ENCODE data around the gene B3GAT2.

B3GAT2 gene

DNA sequence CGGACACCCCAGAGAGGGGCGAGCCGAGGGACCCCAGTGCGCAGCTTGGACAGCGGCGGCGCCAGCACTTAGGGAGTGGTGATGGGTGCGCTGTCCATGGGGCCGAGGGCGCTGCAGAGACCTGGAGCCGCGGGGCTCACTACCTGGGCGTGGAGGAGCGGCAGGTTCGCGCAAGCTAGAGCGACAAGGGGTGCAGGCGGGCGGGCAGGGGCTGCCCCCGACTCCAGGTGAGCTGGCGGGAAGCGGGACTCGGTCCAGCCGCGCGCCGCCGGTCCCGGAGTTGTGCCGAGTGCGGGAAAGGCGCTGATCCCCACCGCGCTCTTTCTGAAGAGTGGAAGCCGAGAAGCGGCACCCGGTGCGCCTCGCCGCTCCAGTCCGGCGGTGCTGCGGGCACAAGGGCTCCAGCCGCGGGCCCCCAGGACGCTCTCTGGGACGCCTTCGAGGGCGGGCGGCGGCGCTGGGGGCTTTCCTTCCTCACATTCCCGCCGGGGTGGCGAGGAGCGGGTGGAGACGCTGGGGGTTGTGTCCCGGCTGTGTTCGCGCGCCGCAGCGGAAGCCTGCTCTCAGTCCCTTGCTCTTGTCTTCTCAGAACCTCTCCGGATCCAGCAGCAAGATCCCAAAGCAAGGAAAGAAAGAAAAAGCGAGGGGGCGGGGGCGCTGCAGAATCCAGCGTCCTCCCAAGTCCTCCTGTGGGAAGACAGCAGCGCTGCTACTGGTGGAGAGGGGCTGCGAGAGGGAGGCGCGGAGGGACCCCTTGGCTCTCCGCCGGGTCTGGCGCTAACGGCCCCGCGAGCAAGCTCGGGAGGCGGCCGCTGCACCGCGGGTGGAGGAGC, at the start of gene B3GAT2:
B3GAT2 (minus strand) TSS at position 610 of the 833 bp plus-strand sequence. CDS start 631 bp downstream, outside the sequence.
- no peak for DNase-seq (ENCODE audit: extremely low read depth, low read depth)
- TF ChIP-seq, protein P1, sequence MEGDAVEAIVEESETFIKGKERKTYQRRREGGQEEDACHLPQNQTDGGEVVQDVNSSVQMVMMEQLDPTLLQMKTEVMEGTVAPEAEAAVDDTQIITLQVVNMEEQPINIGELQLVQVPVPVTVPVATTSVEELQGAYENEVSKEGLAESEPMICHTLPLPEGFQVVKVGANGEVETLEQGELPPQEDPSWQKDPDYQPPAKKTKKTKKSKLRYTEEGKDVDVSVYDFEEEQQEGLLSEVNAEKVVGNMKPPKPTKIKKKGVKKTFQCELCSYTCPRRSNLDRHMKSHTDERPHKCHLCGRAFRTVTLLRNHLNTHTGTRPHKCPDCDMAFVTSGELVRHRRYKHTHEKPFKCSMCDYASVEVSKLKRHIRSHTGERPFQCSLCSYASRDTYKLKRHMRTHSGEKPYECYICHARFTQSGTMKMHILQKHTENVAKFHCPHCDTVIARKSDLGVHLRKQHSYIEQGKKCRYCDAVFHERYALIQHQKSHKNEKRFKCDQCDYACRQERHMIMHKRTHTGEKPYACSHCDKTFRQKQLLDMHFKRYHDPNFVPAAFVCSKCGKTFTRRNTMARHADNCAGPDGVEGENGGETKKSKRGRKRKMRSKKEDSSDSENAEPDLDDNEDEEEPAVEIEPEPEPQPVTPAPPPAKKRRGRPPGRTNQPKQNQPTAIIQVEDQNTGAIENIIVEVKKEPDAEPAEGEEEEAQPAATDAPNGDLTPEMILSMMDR (IDR thresholded peaks at IDR 0.05; ENCODE audit: low read depth, low read length, missing control alignments), result no peak
- peak within 1 kb of the TSS; percentile 35 for H3K4me3 ChIP-seq (replicated peaks; ENCODE audit: low read depth, low read length)

GRCh38 chr6:70998148-70998547, 41.3 kb upstream of the B3GAT2 start:
- no peak overlapping the region for H3K4me3 ChIP-seq (replicated peaks; ENCODE audit: low read depth, low read length)
- no peak for DNase-seq (ENCODE audit: extremely low read depth, low read depth)
- TF ChIP-seq, protein P1 (IDR thresholded peaks at IDR 0.05; ENCODE audit: low read depth, low read length, missing control alignments), result no peak

GRCh38 chr6:70997379-70997778, 40.5 kb upstream of the B3GAT2 start:
- H3K4me3 ChIP-seq (replicated peaks; ENCODE audit: low read depth, low read length), result no peak overlapping the region
- TF ChIP-seq, protein P1 (IDR thresholded peaks at IDR 0.05; ENCODE audit: low read depth, low read length, missing control alignments), result no peak
- no peak for DNase-seq (ENCODE audit: extremely low read depth, low read depth)

GRCh38 chr6:70996106-70996505, 39.2 kb upstream of the B3GAT2 start:
- DNase-seq (ENCODE audit: extremely low read depth, low read depth), result no peak
- no peak overlapping the region for H3K4me3 ChIP-seq (replicated peaks; ENCODE audit: low read depth, low read length)
- TF ChIP-seq, protein P1 (IDR thresholded peaks at IDR 0.05; ENCODE audit: low read depth, low read length, missing control alignments), result no peak

GRCh38 chr6:70995411-70995810, 38.6 kb upstream of the B3GAT2 start:
- no peak for DNase-seq (ENCODE audit: extremely low read depth, low read depth)
- H3K4me3 ChIP-seq (replicated peaks; ENCODE audit: low read depth, low read length), result no peak overlapping the region
- TF ChIP-seq, protein P1 (IDR thresholded peaks at IDR 0.05; ENCODE audit: low read depth, low read length, missing control alignments), result no peak

GRCh38 chr6:70991253-70991652, 34.4 kb upstream of the B3GAT2 start:
- DNase-seq (ENCODE audit: extremely low read depth, low read depth), result no peak
- no peak overlapping the region for H3K4me3 ChIP-seq (replicated peaks; ENCODE audit: low read depth, low read length)
- TF ChIP-seq, protein P1 (IDR thresholded peaks at IDR 0.05; ENCODE audit: low read depth, low read length, missing control alignments), result no peak

All from HFF-Myc (cell line).